ENCODE results near the gene CTNNA2.

Gene CTNNA2

DNA sequence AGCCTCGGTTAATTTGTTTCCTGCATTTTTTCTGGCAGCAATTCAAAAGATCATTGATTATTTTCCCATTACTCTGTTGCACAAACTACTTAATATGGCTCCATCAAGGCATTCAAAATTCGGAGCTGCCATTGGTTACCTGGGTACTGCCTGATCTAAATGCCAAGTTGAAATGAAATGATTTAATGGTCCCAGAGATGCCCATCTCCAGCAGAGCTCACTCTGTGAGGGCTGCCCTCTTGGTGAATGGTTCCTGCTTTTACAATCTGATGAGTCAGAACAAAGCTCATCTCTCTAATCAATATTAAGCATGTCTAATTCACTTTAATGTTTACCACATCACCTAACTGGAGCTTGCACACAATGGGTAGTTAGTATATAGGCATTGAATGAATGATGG is 126.1 kb downstream of the CTNNA2 start:
- H3K4ac ChIP-seq (ENCODE audit: low read depth, low read length): no peak overlapping the region
- H2AK5ac ChIP-seq (ENCODE audit: low read length): no peak overlapping the region
- DNase-seq: no peak
- no peak overlapping the region for H3K4me2 ChIP-seq (ENCODE audit: low read length)
- H3K27me3 ChIP-seq (ENCODE audit: insufficient read depth, low read length): no peaks in the 10 kb centered on the region
- no peak overlapping the region for H3K23ac ChIP-seq (ENCODE audit: low read length)
- no peak overlapping the region for H4K12ac ChIP-seq (ENCODE audit: low read depth, low read length)
- H2BK12ac ChIP-seq (ENCODE audit: low read length): no peak overlapping the region
- no peak overlapping the region for H3K9ac ChIP-seq (ENCODE audit: low read length)
- H3K4me3 ChIP-seq (ENCODE audit: low read depth, low read length): no peak overlapping the region
- H3K4me1 ChIP-seq (ENCODE audit: control insufficient read depth in 1 of 2, insufficient read depth in 2 of 2, low read length in 2 of 2): no peaks in the 10 kb centered on the region
- no peak overlapping the region for H4K8ac ChIP-seq (ENCODE audit: low read depth, low read length)
- H3K14ac ChIP-seq (ENCODE audit: low read length): no peak overlapping the region
- no peaks in the 10 kb centered on the region for H3K9me3 ChIP-seq (ENCODE audit: insufficient read depth, low read depth, low read length)
- no peaks in the 10 kb centered on the region for H3K79me1 ChIP-seq (ENCODE audit: low read length)
- H3K36me3 ChIP-seq (ENCODE audit: control insufficient read depth in 1 of 2, insufficient read depth in 2 of 2, low read length in 2 of 2): no peaks in the 10 kb centered on the region
- no peak overlapping the region for H3K18ac ChIP-seq (ENCODE audit: low read length)
- H2BK120ac ChIP-seq (ENCODE audit: insufficient read depth, low read length, poor library complexity): no peak overlapping the region
- no CpG with 5 or more reads among the region's 2 CpGs for WGBS (ENCODE audit: extremely low coverage, insufficient coverage, insufficient read length)
- H4K91ac ChIP-seq (ENCODE audit: low read depth, low read length): no peak overlapping the region
- H3K79me2 ChIP-seq (ENCODE audit: control insufficient read depth, insufficient read depth, low read length, poor library complexity): no peaks in the 10 kb centered on the region
- no peak overlapping the region for H3K27ac ChIP-seq (ENCODE audit: low read depth, low read length)
- no peak overlapping the region for H2AFZ ChIP-seq (ENCODE audit: insufficient read depth, low read length, poor library complexity)
- no peak overlapping the region for H2BK5ac ChIP-seq (ENCODE audit: low read depth, low read length, poor library complexity)

DNA sequence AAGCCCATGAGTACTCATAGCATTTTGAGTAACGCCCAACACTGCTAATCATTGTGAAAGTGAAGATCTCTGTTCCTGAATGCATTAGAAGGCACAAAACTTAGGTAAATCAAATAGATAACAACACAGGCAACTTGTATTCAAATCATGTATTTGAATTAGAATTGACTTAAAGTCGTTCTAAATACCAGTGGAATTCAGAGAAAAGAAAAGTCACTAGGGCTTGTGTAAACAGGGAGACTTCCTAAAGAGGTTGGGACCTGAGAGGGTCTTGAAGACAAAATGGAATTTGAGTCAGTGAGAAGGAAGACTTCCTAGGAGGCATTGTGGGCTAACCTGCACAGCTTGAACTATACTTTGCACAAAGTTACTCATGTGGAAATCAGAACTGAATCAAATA is 127.2 kb downstream of the CTNNA2 start:
- Histone ChIP-seq H3K79me1 (ENCODE audit: low read length) (no peaks in the 10 kb centered on the region), H3K4me2 (ENCODE audit: low read length) (no peak overlapping the region), H3K4me3 (ENCODE audit: low read depth, low read length) (no peak overlapping the region), H4K91ac (ENCODE audit: low read depth, low read length) (no peak overlapping the region), H3K23ac (ENCODE audit: low read length) (no peak overlapping the region), H3K27me3 (ENCODE audit: insufficient read depth, low read length) (no peaks in the 10 kb centered on the region), H3K36me3 (ENCODE audit: control insufficient read depth in 1 of 2, insufficient read depth in 2 of 2, low read length in 2 of 2) (no peaks in the 10 kb centered on the region), H3K4ac (ENCODE audit: low read depth, low read length) (no peak overlapping the region), H3K9me3 (ENCODE audit: insufficient read depth, low read depth, low read length) (no peaks in the 10 kb centered on the region), H3K9ac (ENCODE audit: low read length) (no peak overlapping the region), H4K8ac (ENCODE audit: low read depth, low read length) (no peak overlapping the region), H4K12ac (ENCODE audit: low read depth, low read length) (no peak overlapping the region), H3K18ac (ENCODE audit: low read length) (no peak overlapping the region), H3K4me1 (ENCODE audit: control insufficient read depth in 1 of 2, insufficient read depth in 2 of 2, low read length in 2 of 2) (no peaks in the 10 kb centered on the region), H3K79me2 (ENCODE audit: control insufficient read depth, insufficient read depth, low read length, poor library complexity) (no peaks in the 10 kb centered on the region), H2BK120ac (ENCODE audit: insufficient read depth, low read length, poor library complexity) (no peak overlapping the region), H2AFZ (ENCODE audit: insufficient read depth, low read length, poor library complexity) (no peak overlapping the region), H3K27ac (ENCODE audit: low read depth, low read length) (no peak overlapping the region), H2AK5ac (ENCODE audit: low read length) (no peak overlapping the region), H3K14ac (ENCODE audit: low read length) (no peak overlapping the region), H2BK5ac (ENCODE audit: low read depth, low read length, poor library complexity) (no peak overlapping the region), H2BK12ac (ENCODE audit: low read length) (no peak overlapping the region)
- no CpG with 5 or more reads among the region's 2 CpGs for WGBS (ENCODE audit: extremely low coverage, insufficient coverage, insufficient read length)
- DNase-seq: no peak

DNA sequence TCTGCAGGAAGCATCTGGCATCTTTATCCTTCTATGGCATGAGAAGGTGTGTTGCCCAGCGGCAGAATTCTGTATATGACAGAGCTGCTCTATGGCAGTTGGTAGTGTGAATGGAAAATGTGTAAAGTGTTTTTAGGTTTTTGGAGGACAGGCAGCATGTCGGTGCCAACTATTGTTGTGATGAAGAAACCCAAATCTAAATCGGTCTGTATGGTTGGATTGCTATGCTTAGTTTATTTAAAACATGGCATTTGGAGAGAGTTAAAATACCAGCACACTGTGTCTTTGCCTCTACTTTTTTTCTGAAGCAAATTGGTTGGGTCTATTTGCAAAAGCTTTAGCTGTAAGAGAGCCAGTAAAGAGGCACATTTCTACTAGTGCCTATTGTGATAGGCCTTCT is 136.7 kb downstream of the CTNNA2 start:
- Histone ChIP-seq H3K9ac (ENCODE audit: low read length) (no peak overlapping the region), H3K18ac (ENCODE audit: low read length) (no peak overlapping the region), H3K4me1 (ENCODE audit: control insufficient read depth in 1 of 2, insufficient read depth in 2 of 2, low read length in 2 of 2) (no peaks in the 10 kb centered on the region), H4K8ac (ENCODE audit: low read depth, low read length) (no peak overlapping the region), H4K12ac (ENCODE audit: low read depth, low read length) (no peak overlapping the region), H2AK5ac (ENCODE audit: low read length) (no peak overlapping the region), H2AFZ (ENCODE audit: insufficient read depth, low read length, poor library complexity) (no peak overlapping the region), H3K23ac (ENCODE audit: low read length) (no peak overlapping the region), H3K14ac (ENCODE audit: low read length) (no peak overlapping the region), H2BK120ac (ENCODE audit: insufficient read depth, low read length, poor library complexity) (no peak overlapping the region), H3K4me3 (ENCODE audit: low read depth, low read length) (no peak overlapping the region), H3K79me1 (ENCODE audit: low read length) (no peaks in the 10 kb centered on the region), H3K4ac (ENCODE audit: low read depth, low read length) (no peak overlapping the region), H3K36me3 (ENCODE audit: control insufficient read depth in 1 of 2, insufficient read depth in 2 of 2, low read length in 2 of 2) (no peaks in the 10 kb centered on the region), H3K9me3 (ENCODE audit: insufficient read depth, low read depth, low read length) (no peaks in the 10 kb centered on the region), H4K91ac (ENCODE audit: low read depth, low read length) (no peak overlapping the region), H3K27me3 (ENCODE audit: insufficient read depth, low read length) (no peaks in the 10 kb centered on the region), H3K27ac (ENCODE audit: low read depth, low read length) (no peak overlapping the region), H2BK12ac (ENCODE audit: low read length) (no peak overlapping the region), H3K79me2 (ENCODE audit: control insufficient read depth, insufficient read depth, low read length, poor library complexity) (no peaks in the 10 kb centered on the region), H2BK5ac (ENCODE audit: low read depth, low read length, poor library complexity) (no peak overlapping the region), H3K4me2 (ENCODE audit: low read length) (no peak overlapping the region)
- no CpG with 5 or more reads among the region's 3 CpGs for WGBS (ENCODE audit: extremely low coverage, insufficient coverage, insufficient read length)
- no peak for DNase-seq

DNA sequence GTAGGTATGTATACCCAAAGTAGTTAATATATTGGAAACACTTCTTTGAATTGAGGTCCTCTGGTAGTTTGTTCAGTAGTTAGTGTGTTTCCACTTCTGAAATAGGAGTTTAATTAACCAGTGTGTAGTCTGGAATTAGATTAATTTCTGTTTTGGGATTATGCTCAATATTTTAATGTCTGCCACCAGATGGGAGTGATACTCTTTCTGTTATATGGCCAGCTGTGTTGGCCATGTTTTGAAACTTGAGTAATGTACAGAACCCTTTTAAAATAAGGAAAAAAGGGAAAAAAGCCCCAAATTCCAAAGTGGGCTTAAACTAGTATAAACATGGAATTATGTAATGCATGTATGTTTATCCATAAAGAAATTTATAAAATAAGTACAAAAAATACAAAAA is 147.7 kb downstream of the CTNNA2 start:
- Histone ChIP-seq H3K14ac (ENCODE audit: low read length) (no peak overlapping the region), H3K36me3 (ENCODE audit: control insufficient read depth in 1 of 2, insufficient read depth in 2 of 2, low read length in 2 of 2) (no peaks in the 10 kb centered on the region), H3K18ac (ENCODE audit: low read length) (no peak overlapping the region), H3K79me1 (ENCODE audit: low read length) (no peaks in the 10 kb centered on the region), H2BK5ac (ENCODE audit: low read depth, low read length, poor library complexity) (no peak overlapping the region), H3K4me2 (ENCODE audit: low read length) (no peak overlapping the region), H2BK120ac (ENCODE audit: insufficient read depth, low read length, poor library complexity) (no peak overlapping the region), H3K4me3 (ENCODE audit: low read depth, low read length) (no peak overlapping the region), H3K23ac (ENCODE audit: low read length) (no peak overlapping the region), H3K79me2 (ENCODE audit: control insufficient read depth, insufficient read depth, low read length, poor library complexity) (no peaks in the 10 kb centered on the region), H3K4me1 (ENCODE audit: control insufficient read depth in 1 of 2, insufficient read depth in 2 of 2, low read length in 2 of 2) (no peaks in the 10 kb centered on the region), H4K91ac (ENCODE audit: low read depth, low read length) (no peak overlapping the region), H3K27ac (ENCODE audit: low read depth, low read length) (no peak overlapping the region), H2AFZ (ENCODE audit: insufficient read depth, low read length, poor library complexity) (no peak overlapping the region), H3K27me3 (ENCODE audit: insufficient read depth, low read length) (no peaks in the 10 kb centered on the region), H3K9me3 (ENCODE audit: insufficient read depth, low read depth, low read length) (no peaks in the 10 kb centered on the region), H4K12ac (ENCODE audit: low read depth, low read length) (no peak overlapping the region), H4K8ac (ENCODE audit: low read depth, low read length) (no peak overlapping the region), H2BK12ac (ENCODE audit: low read length) (no peak overlapping the region), H3K9ac (ENCODE audit: low read length) (no peak overlapping the region), H3K4ac (ENCODE audit: low read depth, low read length) (no peak overlapping the region), H2AK5ac (ENCODE audit: low read length) (no peak overlapping the region)
- no peak for DNase-seq

DNA sequence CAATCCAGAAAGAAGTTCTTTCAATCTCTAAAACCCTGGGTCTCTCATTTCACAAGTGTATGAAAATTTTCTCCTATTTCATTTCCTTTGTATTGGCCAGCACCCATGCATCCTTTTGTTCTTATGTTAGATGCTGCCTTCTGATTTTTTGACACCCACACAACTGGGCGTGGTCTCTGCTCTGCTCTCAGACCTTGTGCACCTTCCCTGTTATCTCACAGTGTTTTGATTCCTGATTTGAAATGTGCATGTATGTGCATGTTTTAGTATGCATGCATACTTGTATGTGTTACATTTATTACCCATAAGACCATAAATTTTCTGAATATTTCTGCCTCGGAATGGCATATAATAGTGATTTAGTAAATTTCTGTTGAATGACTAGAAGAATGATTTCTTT is 152.2 kb downstream of the CTNNA2 start:
- DNase-seq: no peak
- Histone ChIP-seq H3K18ac (ENCODE audit: low read length) (no peak overlapping the region), H3K79me1 (ENCODE audit: low read length) (no peaks in the 10 kb centered on the region), H3K9me3 (ENCODE audit: insufficient read depth, low read depth, low read length) (no peaks in the 10 kb centered on the region), H3K27ac (ENCODE audit: low read depth, low read length) (no peak overlapping the region), H3K27me3 (ENCODE audit: insufficient read depth, low read length) (no peaks in the 10 kb centered on the region), H3K36me3 (ENCODE audit: control insufficient read depth in 1 of 2, insufficient read depth in 2 of 2, low read length in 2 of 2) (no peaks in the 10 kb centered on the region), H2AFZ (ENCODE audit: insufficient read depth, low read length, poor library complexity) (no peak overlapping the region), H3K14ac (ENCODE audit: low read length) (no peak overlapping the region), H3K4me2 (ENCODE audit: low read length) (no peak overlapping the region), H3K4ac (ENCODE audit: low read depth, low read length) (no peak overlapping the region), H2BK5ac (ENCODE audit: low read depth, low read length, poor library complexity) (no peak overlapping the region), H4K91ac (ENCODE audit: low read depth, low read length) (no peak overlapping the region), H3K23ac (ENCODE audit: low read length) (no peak overlapping the region), H2BK120ac (ENCODE audit: insufficient read depth, low read length, poor library complexity) (no peak overlapping the region), H2AK5ac (ENCODE audit: low read length) (no peak overlapping the region), H3K4me3 (ENCODE audit: low read depth, low read length) (no peak overlapping the region), H3K79me2 (ENCODE audit: control insufficient read depth, insufficient read depth, low read length, poor library complexity) (no peaks in the 10 kb centered on the region), H4K12ac (ENCODE audit: low read depth, low read length) (no peak overlapping the region), H2BK12ac (ENCODE audit: low read length) (no peak overlapping the region), H3K9ac (ENCODE audit: low read length) (no peak overlapping the region), H4K8ac (ENCODE audit: low read depth, low read length) (no peak overlapping the region), H3K4me1 (ENCODE audit: control insufficient read depth in 1 of 2, insufficient read depth in 2 of 2, low read length in 2 of 2) (peaks cover 0 to 2% of the 10 kb centered on the region in 2 experiments)
- WGBS (ENCODE audit: extremely low coverage, insufficient coverage, insufficient read length): no CpG with 5 or more reads among the region's 2 CpGs
